ENCODE data around the gene URGCP. TPM values are rescaled to one million over a fixed set of nuclear protein-coding genes. Genes with fewer than 3 reads are reported as not detected.

The URGCP gene
- total RNA-seq, 1 donor from 2014 or later: 13.0 TPM

DNA sequence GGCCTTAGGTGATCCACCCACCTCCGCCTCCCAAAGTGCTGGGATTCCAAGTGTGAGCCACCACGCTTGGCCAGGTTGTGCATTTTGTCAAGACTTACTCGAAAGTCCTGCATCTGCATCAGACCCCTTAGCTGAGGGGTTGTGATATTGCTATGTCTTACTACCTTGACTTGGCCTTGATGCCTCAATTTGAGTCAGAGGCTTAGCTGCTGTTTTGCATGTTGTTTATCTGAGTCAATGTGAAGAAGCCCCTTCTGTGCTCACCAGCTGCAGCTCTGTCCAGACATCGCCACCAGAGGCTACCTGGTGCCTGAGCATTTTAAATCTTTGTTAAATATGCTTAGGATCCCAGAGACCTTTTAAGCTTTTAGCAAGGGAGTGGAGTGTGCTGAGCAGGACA is 37.9 kb upstream of the URGCP start:
- no peaks in the 10 kb centered on the region for H3K36me3 Mint-ChIP-seq (ENCODE audit: low read depth, unreplicated experiment)
- no peak for DNase-seq (ENCODE audit: low spot score)
- H3K27me3 Mint-ChIP-seq (ENCODE audit: unreplicated experiment): peaks cover 5% of the 10 kb centered on the region
- no peaks in the 10 kb centered on the region for H3K4me1 Mint-ChIP-seq (ENCODE audit: unreplicated experiment)
- TF ChIP-seq, protein P1, sequence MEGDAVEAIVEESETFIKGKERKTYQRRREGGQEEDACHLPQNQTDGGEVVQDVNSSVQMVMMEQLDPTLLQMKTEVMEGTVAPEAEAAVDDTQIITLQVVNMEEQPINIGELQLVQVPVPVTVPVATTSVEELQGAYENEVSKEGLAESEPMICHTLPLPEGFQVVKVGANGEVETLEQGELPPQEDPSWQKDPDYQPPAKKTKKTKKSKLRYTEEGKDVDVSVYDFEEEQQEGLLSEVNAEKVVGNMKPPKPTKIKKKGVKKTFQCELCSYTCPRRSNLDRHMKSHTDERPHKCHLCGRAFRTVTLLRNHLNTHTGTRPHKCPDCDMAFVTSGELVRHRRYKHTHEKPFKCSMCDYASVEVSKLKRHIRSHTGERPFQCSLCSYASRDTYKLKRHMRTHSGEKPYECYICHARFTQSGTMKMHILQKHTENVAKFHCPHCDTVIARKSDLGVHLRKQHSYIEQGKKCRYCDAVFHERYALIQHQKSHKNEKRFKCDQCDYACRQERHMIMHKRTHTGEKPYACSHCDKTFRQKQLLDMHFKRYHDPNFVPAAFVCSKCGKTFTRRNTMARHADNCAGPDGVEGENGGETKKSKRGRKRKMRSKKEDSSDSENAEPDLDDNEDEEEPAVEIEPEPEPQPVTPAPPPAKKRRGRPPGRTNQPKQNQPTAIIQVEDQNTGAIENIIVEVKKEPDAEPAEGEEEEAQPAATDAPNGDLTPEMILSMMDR (IDR thresholded peaks at IDR 0.05; ENCODE audit: unreplicated experiment): no peak
- no peaks in the 10 kb centered on the region for H3K9me3 Mint-ChIP-seq (ENCODE audit: unreplicated experiment)
- no peak overlapping the region for H3K4me3 Mint-ChIP-seq (ENCODE audit: unreplicated experiment)
- no peak overlapping the region for H3K27ac Mint-ChIP-seq (ENCODE audit: unreplicated experiment)

DNA sequence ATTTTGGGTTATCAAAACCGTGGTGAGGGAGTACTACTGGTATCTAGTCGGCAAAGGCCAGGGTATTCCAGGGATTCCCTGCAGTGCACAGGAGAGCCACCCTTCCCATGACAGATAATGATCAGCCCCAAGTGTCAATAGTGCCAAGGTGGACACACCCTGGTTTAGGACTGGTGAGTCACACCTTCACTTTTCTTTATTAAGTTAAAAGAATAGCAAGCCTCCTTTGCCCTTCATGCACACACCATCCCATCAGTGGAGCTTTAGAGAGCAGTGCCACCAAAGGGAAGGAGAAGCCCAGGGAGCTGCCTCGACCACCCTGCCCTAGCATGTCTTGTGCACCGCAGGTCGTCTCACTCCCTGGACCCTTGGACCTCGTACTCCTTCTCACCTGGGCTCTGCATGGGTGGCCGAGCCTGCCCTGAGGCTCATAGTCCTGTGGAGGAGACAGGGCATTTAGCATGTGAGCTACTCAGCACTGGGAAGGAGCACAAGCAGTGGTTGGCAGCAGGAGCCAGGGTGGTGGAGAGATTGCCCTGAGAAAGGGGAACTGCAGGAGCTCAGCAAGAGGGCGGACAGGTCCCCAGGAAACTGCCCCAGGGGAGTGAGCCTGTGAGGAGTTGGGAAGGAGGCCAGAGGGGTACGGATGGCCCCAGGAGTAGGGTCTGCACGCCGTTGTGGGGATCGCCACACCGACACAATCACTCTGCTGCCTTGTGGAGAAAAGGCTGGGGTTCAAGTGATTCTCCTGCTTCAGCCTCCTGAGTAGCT is 37.2 kb upstream of the URGCP start:
- H3K9me3 Mint-ChIP-seq (ENCODE audit: unreplicated experiment): no peaks in the 10 kb centered on the region
- no peak overlapping the region for H3K27ac Mint-ChIP-seq (ENCODE audit: unreplicated experiment)
- no peak for DNase-seq (ENCODE audit: low spot score)
- H3K36me3 Mint-ChIP-seq (ENCODE audit: low read depth, unreplicated experiment): no peaks in the 10 kb centered on the region
- H3K4me3 Mint-ChIP-seq (ENCODE audit: unreplicated experiment): no peak overlapping the region
- H3K27me3 Mint-ChIP-seq (ENCODE audit: unreplicated experiment): peaks cover 3% of the 10 kb centered on the region
- no peaks in the 10 kb centered on the region for H3K4me1 Mint-ChIP-seq (ENCODE audit: unreplicated experiment)
- TF ChIP-seq, protein P1 (IDR thresholded peaks at IDR 0.05; ENCODE audit: unreplicated experiment): no peak

DNA sequence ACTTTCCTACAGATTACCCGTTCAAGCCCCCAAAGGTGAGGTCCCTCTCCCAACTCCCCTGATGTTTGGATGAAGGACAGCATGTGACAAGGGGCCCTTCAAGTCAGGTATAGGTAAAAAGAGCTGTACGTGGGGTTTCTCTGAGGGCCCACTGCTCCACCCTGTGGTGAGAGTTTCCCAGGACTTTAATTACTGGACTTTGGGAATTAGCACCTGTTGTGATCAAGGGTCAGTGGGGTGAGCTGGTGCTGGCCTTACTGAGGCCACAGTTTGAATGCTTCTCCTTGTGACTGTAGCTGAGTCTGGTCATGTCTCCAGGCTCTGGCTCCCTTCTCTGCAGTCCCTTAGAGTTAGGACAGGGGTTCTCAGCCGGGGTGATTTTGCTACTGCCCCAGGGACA is 36.6 kb upstream of the URGCP start:
- Mint-ChIP-seq H3K4me1 (ENCODE audit: unreplicated experiment) (no peaks in the 10 kb centered on the region), H3K4me3 (ENCODE audit: unreplicated experiment) (no peak overlapping the region), H3K9me3 (ENCODE audit: unreplicated experiment) (no peaks in the 10 kb centered on the region), H3K27me3 (ENCODE audit: unreplicated experiment) (peaks cover 3% of the 10 kb centered on the region), H3K36me3 (ENCODE audit: low read depth, unreplicated experiment) (no peaks in the 10 kb centered on the region), H3K27ac (ENCODE audit: unreplicated experiment) (no peak overlapping the region)
- DNase-seq (ENCODE audit: low spot score): no peak
- TF ChIP-seq, protein P1 (IDR thresholded peaks at IDR 0.05; ENCODE audit: unreplicated experiment): no peak

DNA sequence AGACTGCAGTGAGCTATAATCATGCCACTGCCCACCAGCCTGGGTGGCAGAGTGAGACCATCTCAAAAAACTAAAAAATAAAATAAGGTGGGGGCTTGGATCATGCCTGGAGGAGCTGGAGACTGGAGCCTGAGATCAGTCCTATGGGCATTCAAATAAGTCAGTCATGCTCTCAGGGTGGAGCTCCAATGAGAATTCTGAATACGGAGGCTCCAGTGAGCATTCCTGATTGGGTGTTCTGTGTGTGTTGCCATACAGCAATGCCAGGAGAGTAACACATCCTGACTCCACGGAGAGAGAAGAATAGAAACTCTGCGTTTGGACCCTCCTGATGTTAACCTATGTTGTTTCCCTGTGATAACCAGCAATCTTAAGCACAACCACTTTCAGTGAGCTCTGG is 35.9 kb upstream of the URGCP start:
- Mint-ChIP-seq H3K27me3 (ENCODE audit: unreplicated experiment) (peaks cover 3% of the 10 kb centered on the region), H3K4me3 (ENCODE audit: unreplicated experiment) (no peak overlapping the region), H3K36me3 (ENCODE audit: low read depth, unreplicated experiment) (no peaks in the 10 kb centered on the region), H3K27ac (ENCODE audit: unreplicated experiment) (no peak overlapping the region), H3K9me3 (ENCODE audit: unreplicated experiment) (no peaks in the 10 kb centered on the region), H3K4me1 (ENCODE audit: unreplicated experiment) (no peaks in the 10 kb centered on the region)
- TF ChIP-seq, protein P1 (IDR thresholded peaks at IDR 0.05; ENCODE audit: unreplicated experiment): no peak
- no peak for DNase-seq (ENCODE audit: low spot score)

DNA sequence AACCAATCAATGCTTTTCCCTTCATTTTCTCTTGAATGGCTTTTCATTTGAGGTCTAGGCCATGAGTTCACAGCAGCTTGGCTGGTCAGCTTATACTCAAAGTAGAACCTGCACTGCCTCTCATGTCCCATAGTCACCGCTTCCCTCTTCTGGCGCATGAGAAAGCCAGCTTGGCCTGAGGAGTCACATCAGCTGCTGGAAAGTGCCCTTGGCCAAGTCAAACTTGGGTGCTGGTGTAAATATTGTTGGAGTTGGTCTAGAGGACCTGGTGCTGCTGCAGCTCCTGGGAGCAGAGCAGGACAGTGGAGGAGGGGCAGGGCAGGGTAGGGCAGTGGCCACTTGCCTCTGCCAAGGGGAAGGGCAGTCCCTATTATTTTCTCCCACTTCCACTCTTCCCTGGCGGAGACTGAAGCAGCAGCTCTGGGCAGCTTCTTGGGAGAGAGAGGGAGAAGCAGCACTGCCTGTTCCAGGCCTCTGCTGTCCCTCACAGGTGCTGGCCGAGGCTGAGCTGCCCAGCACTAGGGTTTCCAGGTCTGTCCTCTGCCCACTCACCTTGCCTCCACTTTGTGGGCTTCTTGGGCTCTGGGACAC is 32.6 kb upstream of the URGCP start:
- Mint-ChIP-seq H3K27me3 (ENCODE audit: unreplicated experiment) (peaks cover 3% of the 10 kb centered on the region), H3K4me1 (ENCODE audit: unreplicated experiment) (no peaks in the 10 kb centered on the region), H3K9me3 (ENCODE audit: unreplicated experiment) (no peaks in the 10 kb centered on the region), H3K36me3 (ENCODE audit: low read depth, unreplicated experiment) (no peaks in the 10 kb centered on the region), H3K4me3 (ENCODE audit: unreplicated experiment) (no peak overlapping the region), H3K27ac (ENCODE audit: unreplicated experiment) (no peak overlapping the region)
- DNase-seq (ENCODE audit: low spot score): no peak
- TF ChIP-seq, protein P1 (IDR thresholded peaks at IDR 0.05; ENCODE audit: unreplicated experiment): no peak
